ENCODE results near the gene MARCKS.
A peak's percentile ranks its signal among the peaks of the same experiment; 100 is the strongest.
"Not testable (repeated sequence)": the region's sequence is repeated elsewhere in the genome, so short reads cannot be mapped to it uniquely, and the experiment has no call there.

MARCKS gene

DNA sequence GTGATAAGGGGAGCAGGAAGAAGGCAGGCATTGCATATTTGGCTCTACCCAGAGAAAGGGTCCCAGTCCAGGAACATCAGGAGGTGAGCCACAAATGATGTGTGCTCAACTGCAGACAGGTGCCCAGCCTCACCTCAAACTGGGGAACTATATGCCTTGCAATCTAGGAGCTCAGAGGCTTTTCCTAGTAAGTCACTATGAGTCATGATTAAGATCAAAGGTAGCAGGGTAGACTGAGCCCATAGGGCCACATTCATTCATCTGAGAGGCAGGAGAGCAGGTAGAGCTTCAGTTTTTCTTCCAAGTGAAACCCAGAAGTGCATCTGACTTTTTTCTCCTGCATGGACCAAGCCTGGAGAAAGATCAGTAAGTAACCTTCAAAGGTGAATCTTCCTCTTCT lies 31.3 kb downstream of the MARCKS start:
- no peak for DNase-seq

GRCh38 chr6:113888956-113889630 lies 31.9 kb downstream of the MARCKS start:
- no peak for DNase-seq

GRCh38 chr6:113893451-113893850 lies 36.3 kb downstream of the MARCKS start:
- DNase-seq: no peak

- no peak for DNase-seq
Observed at GRCh38 chr6:113893866-113894265, 36.7 kb downstream of the MARCKS start.

- DNase-seq: no peak
Observed at GRCh38 chr6:113894712-113895674, 37.8 kb downstream of the MARCKS start.

- DNase-seq: no peak
Observed at GRCh38 chr6:113901482-113901881, 44.3 kb downstream of the MARCKS start.

DNA sequence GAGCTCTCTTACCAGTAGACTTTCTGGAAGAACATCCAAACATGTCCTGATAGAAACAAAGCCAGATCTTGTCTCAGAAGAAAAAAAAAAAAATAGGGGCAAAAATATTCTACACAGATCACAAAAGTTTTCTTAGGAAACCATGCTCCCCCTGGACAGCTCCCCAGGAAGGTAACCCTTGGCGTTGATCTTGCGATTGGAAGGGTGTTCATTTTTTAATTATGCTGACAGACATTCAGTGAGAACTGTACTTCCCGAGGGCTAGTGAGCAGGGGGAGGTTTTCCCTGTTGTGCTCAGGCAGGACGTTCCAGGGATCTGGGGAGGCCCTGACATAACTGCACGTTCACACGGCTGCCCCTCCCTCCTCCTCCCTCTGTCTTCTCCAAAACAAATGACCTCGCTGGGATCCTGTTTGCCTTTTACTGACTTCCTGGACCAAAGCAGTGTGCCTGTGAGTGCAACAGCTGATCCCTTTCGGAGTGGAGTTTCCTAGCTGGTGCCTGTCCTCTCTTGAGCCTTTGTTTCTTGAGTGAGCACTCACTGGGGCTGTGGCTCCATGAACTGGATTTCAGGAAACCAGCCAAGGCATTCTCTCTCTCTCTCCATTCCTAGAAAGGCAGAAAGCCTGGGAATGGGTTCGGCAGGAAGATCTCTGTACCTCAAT lies 46.7 kb downstream of the MARCKS start:
- DNase-seq: no peak

GRCh38 chr6:113907102-113907815 lies 50.1 kb downstream of the MARCKS start:
- no peak for DNase-seq

DNA sequence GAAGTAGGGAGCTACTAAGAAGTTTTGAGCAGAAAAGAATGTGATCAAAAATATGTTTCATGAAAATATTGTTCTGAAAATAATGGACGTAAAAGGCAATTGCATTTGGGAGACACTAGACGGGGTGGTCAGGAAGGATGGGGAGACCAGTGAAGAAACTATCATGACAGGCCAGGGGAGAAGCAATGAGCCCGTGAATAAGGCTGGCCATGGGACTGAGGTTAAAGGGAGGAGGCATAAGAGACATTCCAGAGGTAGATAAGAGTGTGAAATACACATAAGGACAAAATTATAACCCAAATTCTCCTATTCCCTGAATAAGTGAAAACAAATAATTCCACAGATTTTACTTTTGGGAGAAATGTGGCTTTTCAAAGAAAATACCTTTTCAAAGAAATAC lies 51.7 kb downstream of the MARCKS start:
- DNase-seq: no peak

DNA sequence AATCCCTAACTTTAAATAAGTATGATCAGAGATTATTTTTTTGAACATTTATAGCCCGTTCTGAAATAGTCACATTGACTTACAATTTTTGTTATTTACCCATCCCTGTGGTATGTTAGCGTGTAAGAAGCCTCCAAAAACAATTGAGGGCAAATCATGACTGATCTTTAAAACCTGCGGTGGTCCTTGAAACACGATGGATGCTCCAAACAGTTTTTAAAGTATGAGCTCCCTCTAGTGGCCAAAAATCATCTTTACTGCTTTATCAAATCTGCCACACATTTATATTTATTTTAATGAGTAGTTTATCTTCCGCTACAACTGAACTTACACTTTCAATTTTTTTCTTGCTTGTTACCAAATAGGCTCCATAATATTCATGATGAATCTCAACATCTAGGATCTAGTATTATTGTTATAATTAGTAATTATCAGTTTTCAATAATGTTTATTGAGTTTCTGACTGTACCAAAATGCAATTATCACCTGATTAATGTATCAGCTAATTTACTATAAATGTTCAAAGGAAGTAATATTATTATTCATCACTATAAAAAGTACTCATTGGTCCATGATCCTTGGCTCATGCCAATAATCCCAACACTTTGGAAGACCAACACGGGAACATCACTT lies 52.2 kb downstream of the MARCKS start:
- peak; percentile 20 for DNase-seq

DNA sequence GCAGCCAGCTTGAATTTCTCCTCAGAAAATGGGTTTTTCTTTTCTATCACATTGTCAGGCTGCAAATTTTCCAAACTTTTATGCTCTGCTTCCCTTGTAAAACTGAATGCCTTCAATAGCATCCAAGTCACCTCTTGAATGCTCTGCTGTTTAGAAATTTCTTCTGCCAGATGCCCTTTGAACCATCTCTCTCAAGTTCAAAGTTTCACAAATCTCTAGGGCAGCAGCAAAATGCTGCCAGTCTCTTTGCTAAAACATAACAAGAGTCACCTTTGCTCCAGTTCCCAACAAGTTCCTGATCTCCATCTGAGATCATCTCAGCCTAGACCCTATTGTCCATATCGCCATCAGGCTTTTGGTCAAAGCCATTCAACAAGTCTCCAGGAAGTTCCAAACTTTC lies 53.1 kb downstream of the MARCKS start:
- DNase-seq: not testable (repeated sequence)
